ENCODE data around the gene PPP1R9B.

PPP1R9B gene

DNA sequence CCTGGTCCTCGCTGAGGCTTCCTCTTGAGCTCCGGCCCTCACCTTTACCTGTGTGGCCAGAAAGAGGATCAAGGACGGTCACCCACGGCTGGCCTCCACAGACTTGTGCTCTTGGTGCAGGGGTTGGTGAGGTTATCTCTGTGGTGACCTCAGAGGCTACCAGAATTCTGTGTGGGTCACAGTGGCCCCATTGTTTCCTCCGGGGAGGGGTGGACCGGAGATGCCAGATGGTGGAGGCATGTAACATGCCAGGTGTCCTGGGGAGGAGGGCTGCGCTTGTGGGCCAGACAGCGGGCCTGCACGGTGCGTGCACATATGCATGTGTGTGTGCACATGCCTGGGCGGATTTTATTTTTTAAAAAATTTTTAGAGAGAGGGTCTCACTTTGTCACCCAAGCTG, 21.7 kb upstream of the PPP1R9B start:
- TF ChIP-seq ZNF274 (IDR thresholded peaks at IDR 0.05; ENCODE audit: low read depth, low read length), result no peak
- H3K4me3 ChIP-seq (ENCODE audit: low read length), result no peak overlapping the region

- H3K4me3 ChIP-seq (ENCODE audit: low read length), result no peak overlapping the region
- TF ChIP-seq ZNF274 (IDR thresholded peaks at IDR 0.05; ENCODE audit: low read depth, low read length), result no peak
Observed at GRCh38 chr17:50171371-50172071, 21.0 kb upstream of the PPP1R9B start.

- H3K4me3 ChIP-seq (ENCODE audit: low read length), result no peak overlapping the region
- TF ChIP-seq ZNF274 (IDR thresholded peaks at IDR 0.05; ENCODE audit: low read depth, low read length), result no peak
Observed at GRCh38 chr17:50170662-50171370, 20.3 kb upstream of the PPP1R9B start.

GRCh38 chr17:50169881-50170459, 19.5 kb upstream of the PPP1R9B start:
- H3K4me3 ChIP-seq (ENCODE audit: low read length), result no peak overlapping the region
- TF ChIP-seq ZNF274 (IDR thresholded peaks at IDR 0.05; ENCODE audit: low read depth, low read length), result no peak

GRCh38 chr17:50169121-50169764, 18.8 kb upstream of the PPP1R9B start:
- H3K4me3 ChIP-seq (ENCODE audit: low read length), result no peak overlapping the region
- TF ChIP-seq ZNF274 (IDR thresholded peaks at IDR 0.05; ENCODE audit: low read depth, low read length), result no peak

DNA sequence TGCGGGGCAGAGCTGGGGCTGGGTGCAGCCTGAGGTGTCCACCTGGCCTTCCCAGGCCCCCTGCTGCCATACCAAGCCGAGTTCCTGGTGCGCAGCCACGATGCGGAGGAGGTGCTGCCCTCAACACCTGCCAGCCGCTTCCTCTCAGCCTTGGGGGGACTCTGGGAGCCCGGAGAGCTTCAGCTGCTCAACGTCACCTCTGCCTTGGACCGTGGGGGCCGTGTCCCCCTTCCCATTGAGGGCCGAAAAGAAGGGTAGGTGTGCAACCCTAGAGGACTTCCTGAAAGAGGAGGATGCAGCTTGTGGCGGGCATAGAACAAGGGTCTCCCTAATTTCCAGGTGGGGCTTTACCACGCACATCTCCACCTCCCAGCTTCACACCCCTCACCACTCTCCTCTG, 17.8 kb upstream of the PPP1R9B start:
- H3K4me3 ChIP-seq (ENCODE audit: low read length), result no peak overlapping the region
- TF ChIP-seq ZNF274 (IDR thresholded peaks at IDR 0.05; ENCODE audit: low read depth, low read length), result no peak

DNA sequence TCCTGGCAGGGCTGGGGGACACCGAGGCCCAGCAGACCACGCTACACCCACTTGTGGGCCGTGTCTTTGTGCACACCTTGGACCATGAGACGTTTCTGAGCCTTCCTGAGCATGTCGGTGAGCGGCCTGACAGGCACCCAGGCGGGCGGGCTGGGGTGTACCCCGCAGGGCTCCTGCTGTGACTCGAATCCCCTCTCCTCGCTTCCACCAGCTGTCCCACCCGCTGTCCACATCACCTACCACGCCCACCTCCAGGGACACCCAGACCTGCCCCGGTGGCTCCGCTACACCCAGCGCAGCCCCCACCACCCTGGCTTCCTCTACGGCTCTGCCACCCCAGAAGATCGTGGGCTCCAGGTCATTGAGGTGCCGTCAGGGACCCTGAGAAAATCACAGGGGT, 16.9 kb upstream of the PPP1R9B start:
- no peak for TF ChIP-seq ZNF274 (IDR thresholded peaks at IDR 0.05; ENCODE audit: low read depth, low read length)

GRCh38 chr17:50166518-50167181, 16.2 kb upstream of the PPP1R9B start:
- no peak overlapping the region for H3K4me3 ChIP-seq (ENCODE audit: low read length)
- no peak for TF ChIP-seq ZNF274 (IDR thresholded peaks at IDR 0.05; ENCODE audit: low read depth, low read length)

More for the DNA sequence above, 16.9 kb upstream of the PPP1R9B start:
- H3K4me3 ChIP-seq (ENCODE audit: low read length), result no peak overlapping the region

DNA sequence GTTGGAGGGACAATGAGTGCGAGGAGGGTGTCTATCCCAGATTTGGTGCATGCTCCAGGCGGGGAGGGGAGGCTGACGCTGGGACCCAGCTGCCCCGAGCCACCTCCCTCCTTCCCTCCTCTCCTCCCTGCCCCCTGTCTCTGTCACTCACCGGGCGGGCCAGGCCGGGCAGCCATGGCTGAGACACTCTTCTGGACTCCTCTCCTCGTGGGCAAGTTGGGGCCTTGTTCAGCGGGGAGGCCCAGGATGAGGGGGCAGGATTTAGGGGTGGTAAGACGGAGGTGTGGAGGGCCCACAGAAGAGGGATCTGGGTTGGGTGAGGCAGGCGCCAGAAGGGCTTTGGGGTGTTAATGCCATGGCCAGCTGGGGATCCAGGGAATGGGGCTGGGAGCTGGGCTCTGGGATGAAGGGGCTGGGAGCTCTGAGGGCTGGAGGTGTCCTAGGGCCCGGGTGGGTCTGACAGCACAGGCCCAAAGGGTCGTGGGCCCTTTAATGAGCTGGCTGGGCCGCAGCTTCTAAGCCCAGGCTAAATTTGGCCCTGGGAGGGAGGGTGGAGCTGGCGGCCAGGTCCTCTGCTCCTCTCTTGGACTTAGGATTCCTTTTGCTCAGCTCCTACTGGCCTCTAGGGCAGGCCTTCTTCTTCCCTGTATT, 15.5 kb upstream of the PPP1R9B start, which contains the start of gene SGCA:
SGCA (plus strand) TSS at position 139 of the 651 bp plus-strand sequence; CDS start at position 175, 36 bp downstream.
- TF ChIP-seq ZNF274 (IDR thresholded peaks at IDR 0.05; ENCODE audit: low read depth, low read length), result no peak
- H3K4me3 ChIP-seq (ENCODE audit: low read length), result no peak within 1 kb of the TSS

- TF ChIP-seq ZNF274 (IDR thresholded peaks at IDR 0.05; ENCODE audit: low read depth, low read length), result no peak
- no peak overlapping the region for H3K4me3 ChIP-seq (ENCODE audit: low read length)
Observed at GRCh38 chr17:50165466-50165865, 15.0 kb upstream of the PPP1R9B start.

DNA sequence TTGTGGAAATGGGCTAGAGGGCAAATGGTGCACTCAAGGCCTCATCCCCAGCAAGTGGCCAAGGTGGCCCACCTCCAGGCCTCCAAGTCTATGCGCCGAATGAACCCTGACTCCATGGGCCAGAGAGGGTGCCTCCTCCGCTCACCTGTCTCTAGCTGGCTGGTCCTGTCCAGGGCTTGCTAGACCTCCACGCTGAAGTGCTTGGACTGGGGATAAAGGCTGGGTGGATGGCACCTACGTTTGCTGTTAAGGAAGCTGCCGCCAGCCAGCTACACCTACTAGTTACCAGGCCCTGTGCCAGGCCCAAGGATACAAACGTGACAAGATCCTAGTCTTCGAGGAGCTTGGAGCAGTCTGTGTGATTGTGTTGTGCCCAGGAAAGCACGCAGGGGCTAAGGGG, 14.6 kb upstream of the PPP1R9B start:
- H3K4me3 ChIP-seq (ENCODE audit: low read length), result no peak overlapping the region
- no peak for TF ChIP-seq ZNF274 (IDR thresholded peaks at IDR 0.05; ENCODE audit: low read depth, low read length)

GRCh38 chr17:50164697-50164988, 14.2 kb upstream of the PPP1R9B start:
- TF ChIP-seq ZNF274 (IDR thresholded peaks at IDR 0.05; ENCODE audit: low read depth, low read length), result no peak
- H3K4me3 ChIP-seq (ENCODE audit: low read length), result no peak overlapping the region

DNA sequence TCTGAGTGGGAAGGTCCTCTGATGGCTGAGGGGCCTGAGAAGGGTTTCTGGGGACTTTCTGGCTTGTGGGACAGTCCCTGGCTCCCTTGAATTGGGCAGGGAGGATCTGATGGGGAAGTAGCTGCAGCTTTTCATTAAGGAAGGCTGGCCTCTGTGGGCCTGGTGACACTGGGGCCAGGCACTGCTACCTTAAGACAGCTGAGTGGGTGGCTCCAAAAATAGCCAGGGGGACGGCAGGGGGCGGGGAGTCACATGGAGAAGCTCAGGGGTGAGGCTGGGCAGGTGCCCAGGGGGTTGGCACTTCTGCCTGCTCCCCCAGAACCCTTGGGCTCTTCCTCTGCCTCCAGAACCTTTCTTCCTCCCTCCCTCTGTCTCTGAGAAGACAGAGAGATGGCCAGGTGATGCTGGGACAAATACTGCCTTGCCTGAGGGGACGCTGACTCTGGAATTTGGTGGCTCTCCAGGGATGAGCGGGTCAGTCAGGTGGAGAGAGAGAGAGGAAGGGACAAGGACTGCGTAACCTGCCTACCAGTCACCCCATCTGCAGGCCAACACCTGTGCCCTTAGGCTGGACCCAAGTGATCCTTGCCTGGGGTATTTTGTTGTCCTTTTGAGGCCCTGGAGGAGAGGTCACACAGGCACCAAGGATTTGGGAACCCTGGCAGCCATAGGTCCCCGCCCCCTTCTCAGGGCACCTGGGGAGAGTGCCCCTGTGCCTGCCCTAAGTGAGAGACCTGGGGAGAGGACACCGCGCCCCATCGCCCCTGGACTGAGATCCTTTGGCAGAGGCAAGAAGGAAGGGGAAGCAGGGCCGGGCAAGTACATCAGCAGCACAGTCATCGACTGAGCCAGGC, 13.6 kb upstream of the PPP1R9B start:
- H3K4me3 ChIP-seq (ENCODE audit: low read length), result no peak overlapping the region
- TF ChIP-seq ZNF274 (IDR thresholded peaks at IDR 0.05; ENCODE audit: low read depth, low read length), result no peak
